ENCODE measurements around the gene PWWP2A.
A peak's percentile ranks its signal among the peaks of the same experiment; 100 is the strongest.

The PWWP2A gene

GRCh38 chr5:160097991-160098390, 21.3 kb downstream of the PWWP2A start:
- H3K27me3 ChIP-seq (ENCODE audit: insufficient read depth, low read length), result no peaks in the 10 kb centered on the region
- peaks cover 18% of the 10 kb centered on the region for H3K36me3 ChIP-seq (ENCODE audit: insufficient read depth, low read length)
- peak overlapping the region; percentile 4; the same call in 1 of the 2 replicates for H3K4me2 ChIP-seq (ENCODE audit: low read length)
- no peak overlapping the region for H3K9ac ChIP-seq (ENCODE audit: low read length)
- no peaks in the 10 kb centered on the region for H3K9me3 ChIP-seq (ENCODE audit: low read length)
- no peaks in the 10 kb centered on the region for H3F3A ChIP-seq (ENCODE audit: insufficient read depth, low read length)
- H2AFZ ChIP-seq (ENCODE audit: low read length), result no peak overlapping the region
- H3K27ac ChIP-seq (ENCODE audit: low read depth, low read length, poor library complexity, severe bottlenecking), result peak overlapping the region; percentile 10
- no peak overlapping the region for H3K4me3 ChIP-seq (ENCODE audit: low read depth, low read length, poor library complexity, severe bottlenecking)
- H4K20me1 ChIP-seq (ENCODE audit: insufficient read depth, low read length), result no peaks in the 10 kb centered on the region
- TF ChIP-seq CTCF (IDR thresholded peaks at IDR 0.05; ENCODE audit: low read length), result no peak
- no peak for TF ChIP-seq EZH2 (IDR thresholded peaks at IDR 0.05; ENCODE audit: borderline replicate concordance, low read length)
- H3K79me2 ChIP-seq (ENCODE audit: insufficient read depth, low read length), result no peaks in the 10 kb centered on the region
- no peaks in the 10 kb centered on the region for H3K9me2 ChIP-seq (ENCODE audit: low read depth, low read length)
- peaks cover 13% of the 10 kb centered on the region for H3K4me1 ChIP-seq (ENCODE audit: insufficient read depth, low read length, severe bottlenecking)

GRCh38 chr5:160096178-160096577, 23.1 kb downstream of the PWWP2A start:
- H3K27ac ChIP-seq (ENCODE audit: low read depth, low read length, poor library complexity, severe bottlenecking), result no peak overlapping the region
- H3K9me3 ChIP-seq (ENCODE audit: low read length), result no peaks in the 10 kb centered on the region
- no peak overlapping the region for H3K4me3 ChIP-seq (ENCODE audit: low read depth, low read length, poor library complexity, severe bottlenecking)
- H3K9ac ChIP-seq (ENCODE audit: low read length), result no peak overlapping the region
- no peaks in the 10 kb centered on the region for H3K79me2 ChIP-seq (ENCODE audit: insufficient read depth, low read length)
- no peaks in the 10 kb centered on the region for H4K20me1 ChIP-seq (ENCODE audit: insufficient read depth, low read length)
- no peaks in the 10 kb centered on the region for H3K27me3 ChIP-seq (ENCODE audit: insufficient read depth, low read length)
- H2AFZ ChIP-seq (ENCODE audit: low read length), result no peak overlapping the region
- peaks cover 13% of the 10 kb centered on the region for H3K4me1 ChIP-seq (ENCODE audit: insufficient read depth, low read length, severe bottlenecking)
- no peaks in the 10 kb centered on the region for H3F3A ChIP-seq (ENCODE audit: insufficient read depth, low read length)
- H3K9me2 ChIP-seq (ENCODE audit: low read depth, low read length), result no peaks in the 10 kb centered on the region
- H3K4me2 ChIP-seq (ENCODE audit: low read length), result no peak overlapping the region
- no peak for TF ChIP-seq CTCF (IDR thresholded peaks at IDR 0.05; ENCODE audit: low read length)
- no peak for TF ChIP-seq EZH2 (IDR thresholded peaks at IDR 0.05; ENCODE audit: borderline replicate concordance, low read length)
- peaks cover 27% of the 10 kb centered on the region for H3K36me3 ChIP-seq (ENCODE audit: insufficient read depth, low read length)

- H3F3A ChIP-seq (ENCODE audit: insufficient read depth, low read length), result no peaks in the 10 kb centered on the region
- no peak for TF ChIP-seq CTCF (IDR thresholded peaks at IDR 0.05; ENCODE audit: low read length)
- no peak for TF ChIP-seq EZH2 (IDR thresholded peaks at IDR 0.05; ENCODE audit: borderline replicate concordance, low read length)
- H3K9me3 ChIP-seq (ENCODE audit: low read length), result no peaks in the 10 kb centered on the region
- no peaks in the 10 kb centered on the region for H3K27me3 ChIP-seq (ENCODE audit: insufficient read depth, low read length)
- no peaks in the 10 kb centered on the region for H3K9me2 ChIP-seq (ENCODE audit: low read depth, low read length)
- H3K4me3 ChIP-seq (ENCODE audit: low read depth, low read length, poor library complexity, severe bottlenecking), result no peak overlapping the region
- H3K79me2 ChIP-seq (ENCODE audit: insufficient read depth, low read length), result no peaks in the 10 kb centered on the region
- H4K20me1 ChIP-seq (ENCODE audit: insufficient read depth, low read length), result no peaks in the 10 kb centered on the region
- H3K9ac ChIP-seq (ENCODE audit: low read length), result no peak overlapping the region
- no peak overlapping the region for H2AFZ ChIP-seq (ENCODE audit: low read length)
- no peak overlapping the region for H3K4me2 ChIP-seq (ENCODE audit: low read length)
- H3K36me3 ChIP-seq (ENCODE audit: insufficient read depth, low read length), result peaks cover 22% of the 10 kb centered on the region
- no peak overlapping the region for H3K27ac ChIP-seq (ENCODE audit: low read depth, low read length, poor library complexity, severe bottlenecking)
- H3K4me1 ChIP-seq (ENCODE audit: insufficient read depth, low read length, severe bottlenecking), result peaks cover 8% of the 10 kb centered on the region
These were observed 26.1 kb downstream of the PWWP2A start for GRCh38 chr5:160092960-160093707.
